ENCODE results near the gene GGT5. TPM values are rescaled to one million over a fixed set of nuclear protein-coding genes. Genes with fewer than 3 reads are reported as not detected.
"Not testable (repeated sequence)": the region's sequence is repeated elsewhere in the genome, so short reads cannot be mapped to it uniquely, and the experiment has no call there.

GGT5 gene
- total RNA-seq, 1 experiment from 2014 or later: not detected

DNA sequence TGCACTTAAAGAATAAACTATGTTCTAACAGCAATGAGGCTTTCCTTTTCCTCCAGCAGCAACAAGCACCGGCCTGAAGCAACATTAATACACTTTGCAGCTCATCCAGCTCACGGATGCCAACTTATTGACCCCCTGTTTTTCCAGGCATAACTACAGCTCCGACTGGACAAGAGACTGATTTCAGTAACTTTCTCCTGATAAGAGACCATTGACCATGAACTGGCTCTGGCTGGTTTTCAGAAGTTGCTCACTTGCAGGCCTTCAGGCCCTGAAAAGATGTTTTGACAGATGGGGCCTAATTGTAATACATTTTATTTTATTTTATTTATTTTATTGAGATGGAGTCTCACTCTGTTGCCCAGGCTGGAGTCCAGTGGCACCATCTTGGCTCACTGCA, 27.5 kb downstream of the GGT5 start:
- Histone ChIP-seq H3K27me3 (no peaks in the 10 kb centered on the region), H3K36me3 (no peaks in the 10 kb centered on the region), H3K4me3 (no peak overlapping the region), H3K9me3 (no peaks in the 10 kb centered on the region)
- DNase-seq: no peak

DNA sequence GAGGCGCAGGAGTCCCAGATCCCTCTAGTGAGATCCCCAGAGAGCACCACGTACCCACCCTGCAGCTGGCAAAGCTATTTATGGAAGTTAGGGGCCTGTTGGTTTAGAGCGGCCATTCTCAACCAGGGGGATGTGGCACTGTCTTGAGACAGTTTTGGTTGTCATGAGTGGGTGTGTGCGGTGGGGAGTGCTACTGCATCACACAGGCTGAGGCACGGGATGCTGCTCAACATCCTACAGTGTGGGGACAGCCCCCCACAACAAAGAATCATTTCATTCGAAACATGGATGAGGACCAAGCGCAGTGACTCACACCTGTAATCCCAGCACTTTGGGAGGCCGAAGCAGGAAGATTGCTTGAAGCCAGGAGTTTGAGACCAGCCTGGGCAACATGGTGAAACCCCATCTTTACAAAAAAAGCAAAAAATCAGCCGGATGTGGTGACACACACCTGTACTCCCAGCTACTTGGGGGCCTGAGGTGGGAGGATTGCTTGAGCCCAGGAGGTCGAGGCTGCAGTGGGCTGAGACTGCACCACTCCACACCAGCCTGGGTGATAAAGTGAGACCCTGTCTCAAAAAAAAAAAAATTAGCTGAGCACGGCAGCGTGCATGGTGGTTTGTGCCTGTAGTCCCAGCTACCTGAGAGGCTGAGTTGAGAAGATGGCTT, 28.2 kb downstream of the GGT5 start:
- no peaks in the 10 kb centered on the region for H3K27me3 ChIP-seq
- H3K36me3 ChIP-seq: no peaks in the 10 kb centered on the region
- H3K9me3 ChIP-seq: no peaks in the 10 kb centered on the region
- no peak overlapping the region for H3K4me3 ChIP-seq
- no peak for DNase-seq

GRCh38 chr22:24214467-24215285, 30.2 kb downstream of the GGT5 start:
- no peak for DNase-seq
- Histone ChIP-seq H3K36me3 (no peaks in the 10 kb centered on the region), H3K4me3 (no peak overlapping the region), H3K27me3 (no peaks in the 10 kb centered on the region), H3K9me3 (no peaks in the 10 kb centered on the region)

- H3K9me3 ChIP-seq, H3K4me3 ChIP-seq, H3K27me3 ChIP-seq, H3K36me3 ChIP-seq, DNase-seq: not testable (repeated sequence)
Measured at GRCh38 chr22:24213111-24213510, 31.8 kb downstream of the GGT5 start.

- H3K27me3 ChIP-seq: not testable (repeated sequence)
Measured at GRCh38 chr22:24211716-24212115, 33.2 kb downstream of the GGT5 start.

GRCh38 chr22:24210409-24210808, 34.5 kb downstream of the GGT5 start:
- H3K9me3 ChIP-seq, H3K27me3 ChIP-seq, H3K36me3 ChIP-seq, H3K4me3 ChIP-seq: not testable (repeated sequence)
- peak; percentile 56 for DNase-seq

More at GRCh38 chr22:24211716-24212115, 33.2 kb downstream of the GGT5 start:
- not testable (repeated sequence) for H3K4me3 ChIP-seq, DNase-seq, H3K9me3 ChIP-seq, H3K36me3 ChIP-seq

DNA sequence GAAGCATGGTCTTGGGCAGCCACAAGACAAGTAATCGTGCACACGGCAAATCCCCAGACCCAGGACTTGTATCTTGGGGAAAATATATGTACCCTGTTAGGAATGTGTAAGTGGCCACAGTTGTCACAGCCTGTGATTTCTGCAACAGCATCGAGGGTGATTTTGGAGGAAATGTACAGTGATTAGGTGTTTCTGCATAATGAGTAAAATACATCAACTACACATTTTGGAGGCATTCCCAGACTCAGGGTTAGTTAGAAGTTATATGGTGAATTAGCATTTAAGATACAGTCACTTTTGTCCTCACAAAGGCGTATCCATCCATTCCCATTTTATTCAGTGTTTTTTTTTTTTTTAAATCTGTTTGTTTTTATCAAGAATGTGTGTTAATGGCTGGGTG, 35.2 kb downstream of the GGT5 start:
- no peak for DNase-seq
- H3K4me3 ChIP-seq: no peak overlapping the region
- H3K9me3 ChIP-seq: no peaks in the 10 kb centered on the region
- no peaks in the 10 kb centered on the region for H3K27me3 ChIP-seq
- no peaks in the 10 kb centered on the region for H3K36me3 ChIP-seq

- no peak overlapping the region for H3K4me3 ChIP-seq
- no peak for DNase-seq
Measured at GRCh38 chr22:24209016-24209415, 35.9 kb downstream of the GGT5 start.

DNA sequence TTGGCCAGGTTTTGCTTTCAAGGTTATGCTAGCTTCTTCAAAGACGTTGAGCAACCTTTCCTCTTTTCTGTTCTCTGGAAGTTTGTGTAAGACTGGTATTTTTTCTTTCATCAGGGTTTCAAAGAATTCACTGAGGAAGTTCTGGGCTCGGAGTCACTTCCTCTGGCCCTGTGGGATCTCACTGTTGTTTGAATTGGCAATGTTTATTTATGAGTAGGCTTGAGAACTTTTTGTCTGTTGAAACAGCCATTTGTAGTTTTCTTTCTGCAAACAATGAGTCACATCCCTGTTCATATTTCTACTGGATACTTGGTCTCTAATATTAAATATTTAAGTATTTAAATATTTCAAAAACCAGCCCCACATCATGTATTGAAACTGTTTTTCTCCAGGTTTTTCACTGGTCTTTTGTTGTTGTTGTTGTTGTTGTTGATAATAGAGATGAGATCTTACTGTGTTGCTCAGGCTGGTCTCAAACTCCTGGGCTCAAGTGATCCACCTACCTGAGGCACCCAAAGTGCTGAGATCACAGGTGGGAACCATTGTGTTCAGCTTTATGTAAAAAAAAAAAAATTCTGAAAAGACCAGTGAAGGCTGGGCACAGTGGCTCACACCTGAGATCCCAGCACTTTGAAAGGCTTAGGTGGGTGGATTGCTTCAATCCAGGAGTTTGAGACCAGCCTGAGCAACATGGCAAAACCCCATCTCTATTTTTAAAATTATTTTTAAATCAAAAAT, 36.7 kb downstream of the GGT5 start:
- H3K27me3 ChIP-seq: no peaks in the 10 kb centered on the region
- DNase-seq: peak; percentile 71
- no peaks in the 10 kb centered on the region for H3K9me3 ChIP-seq
- no peaks in the 10 kb centered on the region for H3K36me3 ChIP-seq
- H3K4me3 ChIP-seq: no peak overlapping the region

More at GRCh38 chr22:24209016-24209415, 35.9 kb downstream of the GGT5 start:
- no peaks in the 10 kb centered on the region for H3K27me3 ChIP-seq
- H3K9me3 ChIP-seq: no peaks in the 10 kb centered on the region
- H3K36me3 ChIP-seq: no peaks in the 10 kb centered on the region

GRCh38 chr22:24207264-24208011, 37.4 kb downstream of the GGT5 start:
- DNase-seq: no peak
- no peak overlapping the region for H3K4me3 ChIP-seq
- H3K27me3 ChIP-seq: no peaks in the 10 kb centered on the region
- no peaks in the 10 kb centered on the region for H3K9me3 ChIP-seq
- H3K36me3 ChIP-seq: no peaks in the 10 kb centered on the region

- DNase-seq, H3K4me3 ChIP-seq, H3K36me3 ChIP-seq: not testable (repeated sequence)
Measured at GRCh38 chr22:24206460-24207263, 38.2 kb downstream of the GGT5 start.

GRCh38 chr22:24205438-24206195, 39.3 kb downstream of the GGT5 start:
- no peaks in the 10 kb centered on the region for H3K9me3 ChIP-seq
- H3K36me3 ChIP-seq: no peaks in the 10 kb centered on the region
- no peak for DNase-seq
- H3K4me3 ChIP-seq: no peak overlapping the region
- H3K27me3 ChIP-seq: no peaks in the 10 kb centered on the region

More at GRCh38 chr22:24206460-24207263, 38.2 kb downstream of the GGT5 start:
- not testable (repeated sequence) for H3K27me3 ChIP-seq, H3K9me3 ChIP-seq

DNA sequence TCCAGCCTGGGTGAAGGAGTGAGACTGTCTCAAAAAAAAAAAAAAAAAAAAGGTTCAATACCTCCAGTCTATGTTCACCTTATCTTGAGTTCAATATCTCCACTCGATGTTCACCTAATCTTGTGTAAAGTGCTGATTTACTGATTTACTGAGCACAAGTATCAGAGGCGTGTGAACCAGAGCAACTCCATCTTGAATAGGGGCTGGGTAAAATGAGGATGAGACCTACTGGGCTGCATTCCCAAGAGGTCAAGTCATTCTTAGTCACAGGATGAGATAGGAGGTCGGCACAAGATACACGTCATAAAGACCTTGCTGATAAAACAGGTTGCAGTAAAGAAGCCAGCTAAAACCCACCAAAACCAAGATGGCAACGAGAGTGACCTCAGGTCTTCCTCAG, 41.0 kb downstream of the GGT5 start:
- not testable (repeated sequence) for H3K9me3 ChIP-seq, H3K36me3 ChIP-seq, H3K4me3 ChIP-seq, H3K27me3 ChIP-seq, DNase-seq

- no peak for DNase-seq
Measured at GRCh38 chr22:24201681-24202614, 42.9 kb downstream of the GGT5 start.

More at GRCh38 chr22:24201681-24202614, 42.9 kb downstream of the GGT5 start:
- no peaks in the 10 kb centered on the region for H3K36me3 ChIP-seq
- no peaks in the 10 kb centered on the region for H3K27me3 ChIP-seq
- no peak overlapping the region for H3K4me3 ChIP-seq
- no peaks in the 10 kb centered on the region for H3K9me3 ChIP-seq

Data from MG63 (cell line).